ENCODE results near the gene PPID. TPM values are rescaled to one million over a fixed set of nuclear protein-coding genes. Genes with fewer than 3 reads are reported as not detected.

The PPID gene
- total RNA-seq, 1 experiment from 2014 or later: 53.5 TPM

GRCh38 chr4:158762553-158762952 is 39.4 kb upstream of the PPID start:
- H3K4ac ChIP-seq (ENCODE audit: low read depth, low read length): no peak overlapping the region
- TF ChIP-seq CTCF (conservative IDR thresholded peaks at IDR 0.05): no peak

More at GRCh38 chr4:158762553-158762952, 39.4 kb upstream of the PPID start:
- no peak overlapping the region for H3T11ph ChIP-seq (ENCODE audit: low read length)
- H3K27ac ChIP-seq (ENCODE audit: insufficient read length, low read depth, low read length): no peak overlapping the region
- WGBS (ENCODE audit: extremely low coverage, insufficient read length, low lambda C conversion rate): no CpG with 5 or more reads among the region's 4 CpGs
- H3K4me1 Mint-ChIP-seq: peaks cover under 1% of the 10 kb centered on the region in 2 experiments
- H3K27me3 ChIP-seq (ENCODE audit: insufficient read depth, low read length): no peaks in the 10 kb centered on the region
- peaks cover 2% of the 10 kb centered on the region for H3K27me3 Mint-ChIP-seq (ENCODE audit: low read depth)
- no peak for DNase-seq
- no peaks in the 10 kb centered on the region for H3K23me2 ChIP-seq (ENCODE audit: insufficient read length, low read depth, low read length, poor library complexity, severe bottlenecking)
- H3K56ac ChIP-seq (ENCODE audit: insufficient read length, low read depth, low read length): no peak overlapping the region
- no peak overlapping the region for H3K27ac Mint-ChIP-seq
- no peak overlapping the region for H2BK120ac ChIP-seq (ENCODE audit: low read depth, low read length, poor library complexity, severe bottlenecking)
- no peak overlapping the region for H3K23ac ChIP-seq (ENCODE audit: insufficient read length, low read depth, low read length)
- no peak overlapping the region for H2BK12ac ChIP-seq (ENCODE audit: insufficient read length, low read depth, low read length)
- no peaks in the 10 kb centered on the region for H4K20me1 ChIP-seq (ENCODE audit: control insufficient read depth, insufficient read depth, insufficient read length)
- H4K8ac ChIP-seq (replicated peaks; ENCODE audit: insufficient read length, low read depth, low read length): no peak overlapping the region
- H3K18ac ChIP-seq (ENCODE audit: insufficient read length, low read depth, low read length): no peak overlapping the region
- no peak overlapping the region for H4K91ac ChIP-seq (ENCODE audit: insufficient read length, low read depth, low read length)
- 0 out of 2 replicates have a peak overlapping the region, but pooled peaks have one; percentile 1 for H3K14ac ChIP-seq (ENCODE audit: insufficient read depth, low read length)
- no peak overlapping the region for H4K5ac ChIP-seq (ENCODE audit: insufficient read length, low read depth, low read length)
- H2AFZ ChIP-seq (ENCODE audit: low read length): no peak overlapping the region
- H3K4me2 ChIP-seq (ENCODE audit: insufficient read depth, insufficient read length, low read length): no peak overlapping the region
- H3K9ac ChIP-seq (ENCODE audit: extremely low read depth, insufficient read length, low read length): no peak overlapping the region
- no peak overlapping the region for H2BK15ac ChIP-seq (ENCODE audit: low read depth, low read length)
- H2AK5ac ChIP-seq (ENCODE audit: insufficient read length, low read length): no peak overlapping the region
- no peaks in the 10 kb centered on the region for H3K79me2 ChIP-seq (ENCODE audit: insufficient read depth, low read length)
- H3K36me3 Mint-ChIP-seq (ENCODE audit: insufficient read depth in 1 of 3, low read depth in 3 of 3): peaks cover 3 to 19% (median 7%) of the 10 kb centered on the region in 3 experiments; a peak in 3 of 7 replicates
- H3K4me1 ChIP-seq (ENCODE audit: insufficient read depth, low read length): no peaks in the 10 kb centered on the region
- no peak overlapping the region for H2BK20ac ChIP-seq (ENCODE audit: low read depth, low read length, poor library complexity, severe bottlenecking)
- peaks cover 14 to 19% of the 10 kb centered on the region in 2 experiments; a peak in 4 of 5 replicates for H3K9me3 Mint-ChIP-seq
- H3K4me3 Mint-ChIP-seq: no peak overlapping the region
- H3K79me1 ChIP-seq (ENCODE audit: insufficient read depth, low read depth, low read length, poor library complexity, severe bottlenecking): no peaks in the 10 kb centered on the region
- no peaks in the 10 kb centered on the region for H3K9me3 ChIP-seq (ENCODE audit: control insufficient read depth, low read depth, low read length)
- H2BK5ac ChIP-seq (ENCODE audit: insufficient read length, low read length): no peak overlapping the region
